CD4-positive, alpha-beta T cell (primary cell): ENCODE measurements around the gene SNX12. TPM values are rescaled to one million over a fixed set of nuclear protein-coding genes. Genes with fewer than 3 reads are reported as not detected.

Source experiments
- ATAC-seq: fragments of 200-7000 bp; cut with Tn5 transposase; one replicate; pipeline ENCODE4 v1.10.0; 2022; ENCODE audit warnings: mild to moderate bottlenecking; ENCODE audit not compliant: poor library complexity
- CTCF ChIA-PET: fragments of 350-600 bp; sonication (Branson Sonifier 250); formaldehyde crosslinking; loops from one replicate; lab custom pipeline; 2021; ENCODE audit warnings: antibody characterized with exemption, inconsistent platforms; lab: Charles Lee
- POLR2A ChIA-PET: fragments of 350-600 bp; sonication (Branson Sonifier 250); formaldehyde crosslinking; loops from one replicate; lab custom pipeline; 2021; ENCODE audit warnings: antibody characterized with exemption, inconsistent platforms; lab: Charles Lee
- DNase-seq, 14 experiments: peaks; one replicate each; pipeline ENCODE4 v3.0.0-alpha.2; 2013 to 2020; ENCODE audit warnings: mixed read lengths in 2 of 14
- H3K27ac ChIP-seq, 2 donors: one replicate each; pipeline versions ENCODE4 v1.5.1 to v1.7.0; 2013; ENCODE audit warnings: low read length in 2 of 2, low read depth in 1 of 2, mild to moderate bottlenecking in 1 of 2
- H3K27me3 ChIP-seq, 2 experiments: 1 replicate in 1 of 2; 2 replicates in 1 of 2; pipeline versions ENCODE4 v1.6.1 to v1.7.0; 2013; ENCODE audit warnings: low read length in 2 of 2, control low read depth in 1 of 2, mild to moderate bottlenecking in 1 of 2, moderate library complexity in 1 of 2; ENCODE audit not compliant: insufficient read depth in 2 of 2, control insufficient read depth in 1 of 2
- H3K36me3 ChIP-seq: one replicate; pipeline ENCODE4 v1.6.1; 2013; ENCODE audit warnings: low read length, control low read depth; ENCODE audit not compliant: insufficient read depth
- H3K4me1 ChIP-seq: one replicate; pipeline ENCODE4 v1.6.1; 2013; ENCODE audit warnings: low read length, control low read depth; ENCODE audit not compliant: insufficient read depth
- H3K4me3 ChIP-seq: one replicate; pipeline ENCODE4 v1.5.1; 2013; ENCODE audit warnings: mild to moderate bottlenecking, low read length, moderate library complexity
- H3K9me3 ChIP-seq, 2 experiments: 1 replicate in 1 of 2; 2 replicates in 1 of 2; pipeline versions ENCODE4 v1.6.1 to v1.7.0; 2013; ENCODE audit warnings: low read length in 2 of 2, mild to moderate bottlenecking in 2 of 2, control low read depth in 1 of 2, moderate library complexity in 1 of 2; ENCODE audit not compliant: control insufficient read depth in 1 of 2, insufficient read depth in 1 of 2
- H3K27ac Mint-ChIP-seq: one replicate; pipeline ENCODE4 v1.8.0; 2020; ENCODE audit warnings: mixed read lengths
- H3K27me3 Mint-ChIP-seq: one replicate; pipeline ENCODE4 v1.8.0; 2021; ENCODE audit warnings: mixed read lengths
- H3K36me3 Mint-ChIP-seq: one replicate; pipeline ENCODE4 v1.8.0; 2021; ENCODE audit warnings: low read depth, mixed read lengths
- H3K4me1 Mint-ChIP-seq: one replicate; pipeline ENCODE4 v1.8.0; 2021; ENCODE audit warnings: low read depth, mixed read lengths
- H3K4me3 Mint-ChIP-seq: one replicate; pipeline ENCODE4 v1.8.0; 2020; ENCODE audit warnings: mild to moderate bottlenecking, mixed read lengths
- H3K9me3 Mint-ChIP-seq: one replicate; pipeline ENCODE4 v1.8.0; 2020; ENCODE audit warnings: mixed read lengths
- intact Hi-C, 2 experiments: fragments of 100-400 bp; cut with DNase I in 1 of 2; cut with micrococcal nuclease in 1 of 2; formaldehyde crosslinking; loops; one replicate each; pipeline versions ENCODE4 v1.15.1 to v1.9.0; 2023 to 2025; cut with DNase I, micrococcal nuclease
- total RNA-seq, 174 experiments: library from RNA in 2 of 174; stranded (reverse) in 2 of 174; gene quantifications; one replicate each; pipeline ENCODE4 v1.2.3 and lab custom pipeline; 2021 to 2026
- TF ChIP-seq, protein P1 (sequence below): fragments of 200-600 bp; IDR thresholded peaks from one replicate; pipeline ENCODE4 v1.8.0; 2022; ENCODE audit warnings: antibody characterized with exemption, mild to moderate bottlenecking

The SNX12 gene
- total RNA-seq, 2 experiments from 2014 or later, result 20.5 to 22.4 TPM

DNA sequence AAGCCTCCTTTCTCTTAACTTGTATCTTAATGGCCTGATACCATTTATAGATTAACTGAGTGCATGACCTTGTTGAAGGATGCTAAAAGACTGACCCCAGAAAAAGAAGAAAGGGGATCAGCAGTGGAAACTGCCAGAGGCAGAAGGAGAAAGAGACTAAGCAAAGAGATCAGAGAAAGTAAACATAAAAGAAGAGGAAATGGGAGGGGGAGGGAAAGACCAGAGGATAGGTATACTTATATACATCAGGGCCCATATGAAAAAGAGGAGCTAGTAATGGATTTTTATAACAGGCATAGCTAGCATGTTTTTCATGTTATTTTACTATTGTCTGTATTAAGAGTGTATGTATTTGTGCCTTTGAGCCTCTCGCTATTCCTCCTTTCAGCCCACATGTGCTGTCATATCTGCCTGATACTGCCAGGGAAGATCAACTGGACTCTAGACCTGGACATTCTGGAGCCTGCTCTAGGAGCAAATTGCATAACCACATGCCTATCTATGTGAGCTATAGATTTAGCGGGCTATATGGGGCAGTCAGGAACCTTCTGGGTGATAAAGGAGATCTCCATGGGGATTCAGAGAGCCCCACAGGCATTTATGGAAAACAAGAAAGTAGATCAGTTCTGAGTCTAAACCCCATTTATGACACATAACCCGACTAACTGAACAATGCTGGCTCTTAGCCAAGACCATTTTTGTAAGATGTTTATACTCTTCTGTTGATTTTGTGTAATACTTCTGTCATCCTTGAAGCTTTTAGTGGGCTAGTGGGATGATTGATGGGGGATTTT lies 13.4 kb upstream of the SNX12 start:
- Histone ChIP-seq H3K4me1 (no peaks in the 10 kb centered on the region), H3K4me3 (no peak overlapping the region), H3K36me3 (no peaks in the 10 kb centered on the region), H3K27ac (no peak overlapping the region), H3K27me3 (no peaks in the 10 kb centered on the region), H3K9me3 (no peaks in the 10 kb centered on the region)
- ATAC-seq (no peak), DNase-seq (no peak)
- no peak overlapping the region for H3K4me3 Mint-ChIP-seq
- H3K27ac Mint-ChIP-seq, result no peak overlapping the region
- no peaks in the 10 kb centered on the region for H3K36me3 Mint-ChIP-seq
- ChIA-PET CTCF (no interaction called here), POLR2A (interaction anchor here (1.0 kb wide), 1 partner anchor 19 kb away, joined by 3 read pairs; no protein-coding TSS in a partner anchor)
- H3K4me1 Mint-ChIP-seq, result peaks cover 7% of the 10 kb centered on the region
- intact Hi-C loops, result no loop called here
- H3K9me3 Mint-ChIP-seq, result no peaks in the 10 kb centered on the region
- no peaks in the 10 kb centered on the region for H3K27me3 Mint-ChIP-seq
- TF ChIP-seq, protein P1, sequence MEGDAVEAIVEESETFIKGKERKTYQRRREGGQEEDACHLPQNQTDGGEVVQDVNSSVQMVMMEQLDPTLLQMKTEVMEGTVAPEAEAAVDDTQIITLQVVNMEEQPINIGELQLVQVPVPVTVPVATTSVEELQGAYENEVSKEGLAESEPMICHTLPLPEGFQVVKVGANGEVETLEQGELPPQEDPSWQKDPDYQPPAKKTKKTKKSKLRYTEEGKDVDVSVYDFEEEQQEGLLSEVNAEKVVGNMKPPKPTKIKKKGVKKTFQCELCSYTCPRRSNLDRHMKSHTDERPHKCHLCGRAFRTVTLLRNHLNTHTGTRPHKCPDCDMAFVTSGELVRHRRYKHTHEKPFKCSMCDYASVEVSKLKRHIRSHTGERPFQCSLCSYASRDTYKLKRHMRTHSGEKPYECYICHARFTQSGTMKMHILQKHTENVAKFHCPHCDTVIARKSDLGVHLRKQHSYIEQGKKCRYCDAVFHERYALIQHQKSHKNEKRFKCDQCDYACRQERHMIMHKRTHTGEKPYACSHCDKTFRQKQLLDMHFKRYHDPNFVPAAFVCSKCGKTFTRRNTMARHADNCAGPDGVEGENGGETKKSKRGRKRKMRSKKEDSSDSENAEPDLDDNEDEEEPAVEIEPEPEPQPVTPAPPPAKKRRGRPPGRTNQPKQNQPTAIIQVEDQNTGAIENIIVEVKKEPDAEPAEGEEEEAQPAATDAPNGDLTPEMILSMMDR, result no peak

DNA sequence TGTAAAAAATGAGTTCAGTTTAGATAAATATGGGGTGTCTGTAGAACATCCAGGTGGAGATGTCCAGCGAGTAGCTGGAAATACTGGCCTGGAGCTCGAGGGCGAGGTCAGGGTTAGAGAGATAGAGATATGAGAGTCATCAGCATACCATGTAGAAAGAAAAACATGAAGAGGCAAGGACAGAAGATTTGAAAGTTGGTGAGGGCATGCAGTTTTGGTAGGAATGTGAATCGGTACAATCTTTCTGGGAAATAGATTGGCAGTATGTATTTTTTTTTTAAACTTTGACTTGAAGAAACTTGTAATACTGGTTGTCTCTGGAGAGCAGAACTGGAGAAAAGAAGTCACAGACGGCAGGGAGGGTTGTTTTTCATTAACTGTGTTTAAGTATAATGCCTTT lies 2.4 kb upstream of the SNX12 start:
- peaks cover 10% of the 10 kb centered on the region for H3K4me1 ChIP-seq
- H3K4me3 ChIP-seq, result no peak overlapping the region
- Mint-ChIP-seq H3K4me1 (peaks cover 20% of the 10 kb centered on the region), H3K9me3 (no peaks in the 10 kb centered on the region), H3K27ac (no peak overlapping the region), H3K27me3 (no peaks in the 10 kb centered on the region), H3K4me3 (peak overlapping the region; percentile 39), H3K36me3 (peaks cover 14% of the 10 kb centered on the region)
- no peak for ATAC-seq
- ChIA-PET CTCF (no interaction called here), POLR2A (no interaction called here)
- TF ChIP-seq, protein P1, result no peak
- H3K27ac ChIP-seq, result no peak overlapping the region
- DNase-seq, result no peak
- no peaks in the 10 kb centered on the region for H3K27me3 ChIP-seq
- no peaks in the 10 kb centered on the region for H3K9me3 ChIP-seq
- intact Hi-C loops, result no loop called here
- no peaks in the 10 kb centered on the region for H3K36me3 ChIP-seq

DNA sequence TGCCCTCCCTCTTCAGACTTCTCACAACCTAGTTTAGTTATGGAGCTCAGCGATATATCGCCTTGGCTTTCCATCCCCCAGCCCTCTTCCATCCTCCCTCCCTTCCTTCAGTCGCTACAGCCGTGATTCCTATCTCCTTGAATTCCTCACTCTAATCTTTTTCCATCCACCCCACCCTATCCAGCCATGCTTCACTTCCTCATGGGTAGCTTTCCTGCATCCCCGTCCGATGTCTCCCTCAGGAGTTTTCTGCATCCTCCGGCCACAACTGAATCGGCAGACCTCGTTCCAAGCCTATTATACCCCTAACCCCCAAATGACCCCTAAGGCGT lies 456 bp downstream of the SNX12 start:
- POLR2A ChIA-PET, result interaction anchor here (0.7 to 1.5 kb wide), 13 partner anchors 10 to 298 kb away, joined by 3 to 13 read pairs (median 4); partner anchors contain the start of genes FOXO4, IL2RG, MED12 and TAF1
- Mint-ChIP-seq H3K4me1 (peaks cover 28% of the 10 kb centered on the region), H3K9me3 (no peaks in the 10 kb centered on the region), H3K4me3 (peak overlapping the region; percentile 98), H3K27me3 (no peaks in the 10 kb centered on the region), H3K27ac (peak overlapping the region; percentile 100), H3K36me3 (peaks cover 25% of the 10 kb centered on the region)
- peaks cover 10% of the 10 kb centered on the region for H3K4me1 ChIP-seq
- H3K4me3 ChIP-seq, result peak overlapping the region; percentile 73
- no peaks in the 10 kb centered on the region for H3K27me3 ChIP-seq
- no peak for ATAC-seq
- TF ChIP-seq, protein P1, result no peak
- H3K9me3 ChIP-seq, result no peaks in the 10 kb centered on the region
- CTCF ChIA-PET, result no interaction called here
- no peak for DNase-seq
- peaks cover under 1% of the 10 kb centered on the region for H3K36me3 ChIP-seq
- H3K27ac ChIP-seq, result peak overlapping the region; percentile 77 to 89
- intact Hi-C loops, result loop anchor here (1.0 to 10.0 kb wide), 5 partner anchors 29 to 300 kb away; partner anchors contain the start of genes TAF1 (in 2 of the 2) and ZMYM3 (in 1 of the 2)
